GM18858 (cell line): ENCODE data around the gene ELP5.

Source experiments
- ATAC-seq: cut with Tn5 transposase; IDR thresholded peaks from one replicate; pipeline ENCODE4 v1.9.1; 2021; ENCODE audit not compliant: unreplicated experiment

Gene ELP5

GRCh38 chr17:7251661-7252175, 297 bp upstream of the ELP5 start, which contains the start of gene CTDNEP1:
TSS of gene CTDNEP1 (minus strand) at chr17:7251734. CDS start at chr17:7251296, 438 bp downstream.
- peak; percentile 68 for ATAC-seq

- no peak for ATAC-seq
These were observed 1.1 kb downstream of the ELP5 start for GRCh38 chr17:7253082-7253481.

- ATAC-seq = no peak
These were observed 2.5 kb downstream of the ELP5 start for GRCh38 chr17:7254511-7254910.

- no peak for ATAC-seq
These were observed 4.9 kb downstream of the ELP5 start for GRCh38 chr17:7256766-7257456.

GRCh38 chr17:7258731-7259554, 6.9 kb downstream of the ELP5 start:
- no peak for ATAC-seq

- ATAC-seq = no peak
These were observed 7.5 kb downstream of the ELP5 start for GRCh38 chr17:7259555-7259889.

GRCh38 chr17:7260151-7260550, 8.1 kb downstream of the ELP5 start:
- ATAC-seq = no peak

- ATAC-seq = no peak
These were observed 8.8 kb downstream of the ELP5 start for GRCh38 chr17:7260651-7261378.

- ATAC-seq = no peak
These were observed 9.6 kb downstream of the ELP5 start for GRCh38 chr17:7261379-7262191.

- no peak for ATAC-seq
These were observed 10.3 kb downstream of the ELP5 start, which contains the start of gene CLDN7 for GRCh38 chr17:7262192-7262934. TSS of gene CLDN7 (minus strand) at chr17:7262478. CDS start at chr17:7262043, 435 bp downstream.

GRCh38 chr17:7262935-7263800, 11.2 kb downstream of the ELP5 start:
- no peak for ATAC-seq

- ATAC-seq = no peak
These were observed 11.7 kb downstream of the ELP5 start for GRCh38 chr17:7263801-7264078.

GRCh38 chr17:7266784-7267183, 14.8 kb downstream of the ELP5 start:
- ATAC-seq = no peak

- no peak for ATAC-seq
These were observed 27.4 kb downstream of the ELP5 start for GRCh38 chr17:7279448-7279847.

- no peak for ATAC-seq
These were observed 28.6 kb downstream of the ELP5 start for GRCh38 chr17:7280519-7281073.

- ATAC-seq = no peak
These were observed 29.3 kb downstream of the ELP5 start, which contains the start of gene SLC2A4 for GRCh38 chr17:7281074-7281952. TSS of gene SLC2A4 (plus strand) at chr17:7281718. CDS start at chr17:7281935, 217 bp downstream.

GRCh38 chr17:7281953-7282751, 30.1 kb downstream of the ELP5 start:
- ATAC-seq = no peak
